ENCODE measurements around the gene MED16. TPM values are rescaled to one million over a fixed set of nuclear protein-coding genes. Genes with fewer than 3 reads are reported as not detected.
"Not testable (repeated sequence)": the region's sequence is repeated elsewhere in the genome, so short reads cannot be mapped to it uniquely, and the experiment has no call there.

The MED16 gene
- total RNA-seq, 1 donor from 2014 or later = 74.2 TPM

DNA sequence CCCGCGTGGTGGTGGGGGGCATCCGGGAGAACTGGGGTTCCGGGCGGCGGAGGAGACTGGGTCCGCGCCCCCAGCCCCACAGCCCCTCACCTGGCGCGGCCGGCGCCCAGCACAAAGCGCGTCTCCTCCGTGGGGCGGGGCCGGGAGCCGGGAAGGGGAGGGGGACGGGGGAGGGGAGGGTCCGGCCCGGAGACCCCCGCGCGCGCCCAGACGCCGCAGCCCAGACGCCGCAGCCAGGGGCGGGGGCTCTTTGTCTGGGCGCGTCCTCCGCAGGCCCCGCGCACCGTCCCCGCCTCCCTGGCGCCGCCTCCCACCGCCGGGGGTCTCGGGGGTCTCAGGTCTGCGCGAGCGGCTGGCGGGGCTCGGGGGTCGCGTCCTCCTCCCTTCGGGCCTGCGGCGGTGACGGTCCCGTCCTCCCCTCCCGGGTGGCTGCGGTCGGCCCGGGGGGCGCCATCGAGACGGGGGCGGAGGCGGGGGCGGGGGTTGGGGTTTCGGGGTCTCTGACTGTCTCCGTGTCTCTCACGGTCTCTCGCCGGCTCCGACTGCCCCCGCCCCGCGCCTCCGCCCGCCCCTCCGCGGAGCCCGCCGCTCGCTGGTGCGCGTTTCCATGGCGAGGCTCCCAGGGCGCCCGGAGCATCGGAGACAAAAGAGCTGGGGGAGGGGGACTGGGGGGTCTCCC, 71.0 kb downstream of the MED16 start, which contains the start of gene PLPPR3:
Gene PLPPR3, minus strand, starts transcription at position 131 of the 679 bp plus-strand sequence. CDS start 396 bp downstream, outside the sequence.
- Mint-ChIP-seq H3K36me3 (peaks cover under 1% of the 10 kb centered on the region), H3K27ac (no peak within 1 kb of the TSS), H3K27me3 (no peaks in the 10 kb centered on the region), H3K4me1 (ENCODE audit: unreplicated experiment) (no peaks in the 10 kb centered on the region), H3K4me3 (peak within 1 kb of the TSS; percentile 80), H3K9me3 (no peaks in the 10 kb centered on the region)
- TF ChIP-seq, protein P1, sequence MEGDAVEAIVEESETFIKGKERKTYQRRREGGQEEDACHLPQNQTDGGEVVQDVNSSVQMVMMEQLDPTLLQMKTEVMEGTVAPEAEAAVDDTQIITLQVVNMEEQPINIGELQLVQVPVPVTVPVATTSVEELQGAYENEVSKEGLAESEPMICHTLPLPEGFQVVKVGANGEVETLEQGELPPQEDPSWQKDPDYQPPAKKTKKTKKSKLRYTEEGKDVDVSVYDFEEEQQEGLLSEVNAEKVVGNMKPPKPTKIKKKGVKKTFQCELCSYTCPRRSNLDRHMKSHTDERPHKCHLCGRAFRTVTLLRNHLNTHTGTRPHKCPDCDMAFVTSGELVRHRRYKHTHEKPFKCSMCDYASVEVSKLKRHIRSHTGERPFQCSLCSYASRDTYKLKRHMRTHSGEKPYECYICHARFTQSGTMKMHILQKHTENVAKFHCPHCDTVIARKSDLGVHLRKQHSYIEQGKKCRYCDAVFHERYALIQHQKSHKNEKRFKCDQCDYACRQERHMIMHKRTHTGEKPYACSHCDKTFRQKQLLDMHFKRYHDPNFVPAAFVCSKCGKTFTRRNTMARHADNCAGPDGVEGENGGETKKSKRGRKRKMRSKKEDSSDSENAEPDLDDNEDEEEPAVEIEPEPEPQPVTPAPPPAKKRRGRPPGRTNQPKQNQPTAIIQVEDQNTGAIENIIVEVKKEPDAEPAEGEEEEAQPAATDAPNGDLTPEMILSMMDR (conservative IDR thresholded peaks at IDR 0.05) = no peak
- peak; percentile 78 for DNase-seq (ENCODE audit: extremely low spot score, unreplicated experiment)

DNA sequence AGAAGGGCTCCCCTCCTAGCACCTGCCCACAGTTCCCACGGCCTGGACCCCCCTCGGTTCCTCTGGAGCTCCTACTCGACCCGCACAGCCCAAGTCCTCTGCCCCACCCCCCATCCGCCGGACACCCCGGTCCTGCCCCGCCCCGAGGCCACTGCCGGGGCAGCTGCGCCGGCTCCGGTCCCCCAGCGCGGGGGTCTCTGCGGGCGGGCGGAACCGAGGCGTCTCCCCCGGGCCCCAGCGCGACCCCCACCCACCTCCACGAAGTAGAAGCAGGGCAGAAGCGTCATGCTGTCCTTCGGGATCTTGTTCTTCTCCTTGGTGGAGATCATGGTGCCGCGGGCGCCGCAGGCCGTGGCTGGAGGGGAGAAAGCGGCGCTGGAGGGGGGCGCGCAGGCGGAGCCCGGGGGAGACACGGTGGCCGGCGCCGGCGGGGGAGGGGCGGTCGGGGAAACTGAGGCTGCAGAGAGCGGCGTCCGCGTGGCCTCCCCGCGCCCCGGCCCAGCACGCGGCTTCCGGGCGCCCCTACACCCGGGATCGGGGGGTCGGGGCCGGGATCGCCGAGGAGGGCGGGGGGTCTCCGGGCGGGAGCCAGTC, 71.7 kb downstream of the MED16 start:
- Mint-ChIP-seq H3K27ac (no peak overlapping the region), H3K36me3 (peaks cover 6% of the 10 kb centered on the region), H3K27me3 (no peaks in the 10 kb centered on the region), H3K4me1 (ENCODE audit: unreplicated experiment) (no peaks in the 10 kb centered on the region), H3K4me3 (peak overlapping the region; percentile 80), H3K9me3 (no peaks in the 10 kb centered on the region)
- DNase-seq (ENCODE audit: extremely low spot score, unreplicated experiment) = no peak
- TF ChIP-seq, protein P1 (conservative IDR thresholded peaks at IDR 0.05) = no peak

DNA sequence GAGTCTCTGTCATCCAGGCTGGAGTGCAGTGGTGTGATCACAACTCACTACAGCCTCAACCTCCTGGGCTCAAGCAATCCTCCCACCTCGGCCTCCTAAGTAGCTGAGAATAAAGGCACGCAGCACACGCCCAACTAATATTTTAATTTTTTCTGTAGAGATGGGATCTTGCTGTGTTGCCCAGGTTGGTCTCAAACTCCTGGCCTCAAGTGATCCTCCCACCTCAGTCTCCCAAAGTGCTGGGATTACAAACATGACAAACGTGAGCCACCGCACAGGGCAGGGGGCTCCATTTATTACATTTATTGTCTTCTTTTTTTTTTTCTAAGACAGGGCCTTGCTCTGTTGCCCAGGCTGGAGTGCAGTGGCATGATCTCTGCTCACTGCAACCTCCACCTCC, 72.8 kb downstream of the MED16 start:
- H3K36me3 Mint-ChIP-seq; H3K4me1 Mint-ChIP-seq (ENCODE audit: unreplicated experiment); DNase-seq (ENCODE audit: extremely low spot score, unreplicated experiment); H3K27ac Mint-ChIP-seq; H3K27me3 Mint-ChIP-seq; H3K9me3 Mint-ChIP-seq: not testable (repeated sequence)
- H3K4me3 Mint-ChIP-seq = peak overlapping the region; percentile 63

Other genes starting within 250 kb of the MED16 start
- gene RNF126, start 230.0 kb downstream of the MED16 start, total RNA-seq (ENCODE audit: low replicate concordance) = 38.1 and 41.3 TPM in 2 replicates
- gene FSTL3, start 216.8 kb downstream of the MED16 start, total RNA-seq (ENCODE audit: low replicate concordance) = 9.3 and 11.0 TPM in 2 replicates
- gene PRSS57, start 197.7 kb downstream of the MED16 start, total RNA-seq (ENCODE audit: low replicate concordance) = not detected in 2 replicates
- 63.3 and 64.1 TPM in 2 replicates for gene PALM, start 184.3 kb downstream of the MED16 start, total RNA-seq (ENCODE audit: low replicate concordance)
- 9.4 and 20.8 TPM in 2 replicates for gene MISP, start 142.1 kb downstream of the MED16 start, total RNA-seq (ENCODE audit: low replicate concordance)
- gene PTBP1, start 95.7 kb downstream of the MED16 start, total RNA-seq (ENCODE audit: low replicate concordance) = 416 and 496 TPM in 2 replicates
- 9.9 and 29.2 TPM in 2 replicates for gene PLPPR3, start 71.2 kb downstream of the MED16 start, total RNA-seq (ENCODE audit: low replicate concordance)
- 0.41 TPM in 1 of 2 replicates, not detected in the other for gene AZU1, start 65.3 kb downstream of the MED16 start, total RNA-seq (ENCODE audit: low replicate concordance)
- gene PRTN3, start 52.2 kb downstream of the MED16 start, total RNA-seq (ENCODE audit: low replicate concordance) = 0.45 TPM in 1 of 2 replicates, not detected in the other
- not detected in 2 replicates for gene ELANE, start 40.9 kb downstream of the MED16 start, total RNA-seq (ENCODE audit: low replicate concordance)
- gene CFD, start 33.5 kb downstream of the MED16 start, total RNA-seq (ENCODE audit: low replicate concordance) = 5.5 and 11.3 TPM in 2 replicates
- gene RNU6-9, start 297 bp upstream of the MED16 start, total RNA-seq (ENCODE audit: low replicate concordance) = not detected in 2 replicates
- 48.8 and 56.7 TPM in 2 replicates for gene R3HDM4, start 20.0 kb upstream of the MED16 start, total RNA-seq (ENCODE audit: low replicate concordance)
- gene KISS1R, start 24.1 kb upstream of the MED16 start, total RNA-seq (ENCODE audit: low replicate concordance) = 1.2 and 2.2 TPM in 2 replicates
- 83.0 and 124 TPM in 2 replicates for gene ARID3A, start 32.8 kb upstream of the MED16 start, total RNA-seq (ENCODE audit: low replicate concordance)
- gene WDR18, start 91.2 kb upstream of the MED16 start, total RNA-seq (ENCODE audit: low replicate concordance) = 59.5 and 65.4 TPM in 2 replicates
- gene GRIN3B, start 107.2 kb upstream of the MED16 start, total RNA-seq (ENCODE audit: low replicate concordance) = 0.65 and 1.00 TPM in 2 replicates
- gene TMEM259, start 127.9 kb upstream of the MED16 start, total RNA-seq (ENCODE audit: low replicate concordance) = 157 and 173 TPM in 2 replicates
- not detected in 2 replicates for gene RNU6-2, start 128.3 kb upstream of the MED16 start, total RNA-seq (ENCODE audit: low replicate concordance)
- 276 and 279 TPM in 2 replicates for gene CNN2, start 133.4 kb upstream of the MED16 start, total RNA-seq (ENCODE audit: low replicate concordance)
- 23.9 and 26.1 TPM in 2 replicates for gene ABCA7, start 146.9 kb upstream of the MED16 start, total RNA-seq (ENCODE audit: low replicate concordance)
- 2.6 and 4.5 TPM in 2 replicates for gene ARHGAP45, start 174.0 kb upstream of the MED16 start, total RNA-seq (ENCODE audit: low replicate concordance)
- gene POLR2E, start 202.2 kb upstream of the MED16 start, total RNA-seq (ENCODE audit: low replicate concordance) = 171 and 181 TPM in 2 replicates
- 174 and 204 TPM in 2 replicates for gene GPX4, start 210.8 kb upstream of the MED16 start, total RNA-seq (ENCODE audit: low replicate concordance)

Measured in type B pancreatic cell (in vitro differentiated cells).